ENCODE results near the gene LRIT2.

Gene LRIT2

DNA sequence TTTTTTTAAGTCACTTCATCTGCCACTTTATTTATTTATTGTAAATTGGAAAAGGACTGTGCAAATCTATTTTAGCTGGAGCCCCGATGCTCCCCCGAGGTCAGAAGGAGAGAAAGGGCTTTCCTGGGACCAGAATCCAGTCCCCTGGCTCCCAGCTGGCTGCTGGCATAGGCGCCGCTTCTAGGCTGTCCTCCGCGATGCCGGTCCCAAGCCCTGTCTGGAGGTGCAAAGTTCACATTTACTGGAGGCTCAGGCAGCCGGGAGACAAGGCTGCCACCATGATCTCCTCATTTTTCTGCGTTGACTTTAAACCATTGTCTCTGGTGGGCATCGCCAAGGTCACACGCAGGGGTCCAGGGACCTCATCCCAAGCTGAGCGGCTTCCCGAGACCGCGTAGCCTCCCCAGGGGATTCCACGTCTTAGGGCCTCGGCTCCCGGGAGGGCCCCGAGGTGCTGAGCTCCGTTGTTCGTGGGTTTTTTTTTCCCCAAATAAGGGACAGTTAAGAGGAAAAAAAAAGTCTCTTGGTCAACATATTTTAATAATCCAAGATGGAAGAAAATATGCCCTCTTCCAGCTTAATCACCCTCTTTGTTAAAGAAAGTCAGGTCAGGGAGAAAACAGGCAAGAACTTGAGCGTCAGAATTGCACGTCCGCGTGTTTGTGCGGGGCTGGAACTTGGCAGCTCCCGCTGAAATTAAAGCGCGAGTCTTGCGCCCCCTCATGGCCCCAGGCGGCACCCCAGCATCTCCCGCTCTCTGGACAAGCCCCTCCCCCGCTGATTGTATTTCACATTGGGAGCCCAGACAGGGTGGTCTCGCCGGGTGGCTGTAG lies 31.4 kb upstream of the LRIT2 start:
- TF ChIP-seq ZNF133 (tag by site-specific recombination; IDR thresholded peaks at IDR 0.05) = no peak
- TF ChIP-seq, protein P1, sequence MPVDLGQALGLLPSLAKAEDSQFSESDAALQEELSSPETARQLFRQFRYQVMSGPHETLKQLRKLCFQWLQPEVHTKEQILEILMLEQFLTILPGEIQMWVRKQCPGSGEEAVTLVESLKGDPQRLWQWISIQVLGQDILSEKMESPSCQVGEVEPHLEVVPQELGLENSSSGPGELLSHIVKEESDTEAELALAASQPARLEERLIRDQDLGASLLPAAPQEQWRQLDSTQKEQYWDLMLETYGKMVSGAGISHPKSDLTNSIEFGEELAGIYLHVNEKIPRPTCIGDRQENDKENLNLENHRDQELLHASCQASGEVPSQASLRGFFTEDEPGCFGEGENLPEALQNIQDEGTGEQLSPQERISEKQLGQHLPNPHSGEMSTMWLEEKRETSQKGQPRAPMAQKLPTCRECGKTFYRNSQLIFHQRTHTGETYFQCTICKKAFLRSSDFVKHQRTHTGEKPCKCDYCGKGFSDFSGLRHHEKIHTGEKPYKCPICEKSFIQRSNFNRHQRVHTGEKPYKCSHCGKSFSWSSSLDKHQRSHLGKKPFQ (tag by site-specific recombination; IDR thresholded peaks at IDR 0.05) = no peak
- TF ChIP-seq YY1 (tag by site-specific recombination; IDR thresholded peaks at IDR 0.05) = no peak
- TF ChIP-seq ZNF645 (tag by site-specific recombination; IDR thresholded peaks at IDR 0.05) = no peak
- TF ChIP-seq YY2 (tag by site-specific recombination; IDR thresholded peaks at IDR 0.05) = no peak
- no peak for TF ChIP-seq ZNF24 (tag by site-specific recombination; IDR thresholded peaks at IDR 0.05)
- TF ChIP-seq PRDM2 (tag by site-specific recombination; IDR thresholded peaks at IDR 0.05; ENCODE audit: borderline replicate concordance) = no peak
- TF ChIP-seq ZNF138 (tag by site-specific recombination; IDR thresholded peaks at IDR 0.05; ENCODE audit: borderline replicate concordance) = no peak
- no peak for TF ChIP-seq WT1 (tag by site-specific recombination; IDR thresholded peaks at IDR 0.05)
- no peak for TF ChIP-seq ZNF157 (tag by site-specific recombination; IDR thresholded peaks at IDR 0.05)
- no peaks in the 10 kb centered on the region for H3K4me1 ChIP-seq (ENCODE audit: control insufficient read depth, insufficient read depth, low read length)
- no peak overlapping the region for H3K27ac ChIP-seq (ENCODE audit: extremely low read depth, low read depth, low read length)
- ChIA-PET CTCF (interaction anchor here (0.5 to 2.4 kb wide), 16 partner anchors 11 to 1208 kb away, joined by 3 to 18 read pairs (median 3); partner anchors contain the start of genes GPR15LG and RGR), POLR2A (no interaction called here)
- H3K9me3 ChIP-seq (ENCODE audit: control insufficient read depth, insufficient read depth, low read depth, low read length) = no peaks in the 10 kb centered on the region
- no peak overlapping the region for H3K4me3 ChIP-seq (ENCODE audit: low read depth, low read length)
- H3K36me3 ChIP-seq (ENCODE audit: control insufficient read depth in 2 of 2, insufficient read depth in 1 of 2, low read length in 2 of 2) = no peaks in the 10 kb centered on the region

DNA sequence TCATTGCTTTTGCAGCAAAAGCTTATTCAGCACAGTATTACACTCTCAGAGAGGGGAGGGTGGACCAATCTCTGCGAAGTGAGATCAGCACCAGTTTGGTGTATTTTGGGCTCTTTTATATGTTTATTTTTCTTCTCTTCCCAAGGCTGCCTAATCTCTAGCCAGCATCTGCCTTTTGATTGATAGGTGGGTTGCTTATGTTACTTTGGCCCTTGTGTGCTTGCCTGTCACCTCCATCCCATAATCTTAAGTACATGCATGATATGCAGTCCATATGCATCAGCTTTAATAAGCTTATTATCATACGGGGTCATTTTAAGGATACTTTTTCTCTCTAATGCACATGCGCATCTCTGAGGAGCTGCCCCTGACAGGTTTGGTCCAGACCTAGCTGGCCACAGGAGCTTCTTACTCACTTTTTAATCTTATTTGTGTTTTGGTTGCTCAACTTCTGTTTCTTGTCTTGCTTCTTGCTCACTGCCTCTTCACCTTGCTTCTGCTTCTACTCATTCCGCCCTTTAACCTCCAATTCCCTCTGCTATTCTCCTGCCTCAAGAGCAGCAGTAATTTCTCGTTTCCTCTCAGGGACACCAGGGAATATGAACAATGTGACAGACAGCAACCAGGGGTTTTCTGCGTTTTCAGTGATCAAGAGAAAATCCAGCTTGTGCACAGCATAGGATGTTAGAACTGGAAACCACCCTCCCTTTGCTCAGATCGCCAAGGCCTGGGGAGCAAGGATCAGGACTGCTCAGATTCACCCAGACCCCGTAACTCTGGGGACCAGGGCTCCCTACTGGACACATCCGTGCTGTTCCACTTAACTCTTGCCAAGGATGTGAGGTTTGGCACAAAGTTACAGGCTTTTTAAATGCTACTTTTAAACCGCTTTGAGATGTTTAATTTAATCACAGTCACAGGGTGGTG lies 29.5 kb upstream of the LRIT2 start:
- H3K36me3 ChIP-seq (ENCODE audit: control insufficient read depth in 2 of 2, insufficient read depth in 1 of 2, low read length in 2 of 2) = no peaks in the 10 kb centered on the region
- H3K4me3 ChIP-seq (ENCODE audit: low read depth, low read length) = no peak overlapping the region
- H3K4me1 ChIP-seq (ENCODE audit: control insufficient read depth, insufficient read depth, low read length) = no peaks in the 10 kb centered on the region
- no peaks in the 10 kb centered on the region for H3K9me3 ChIP-seq (ENCODE audit: control insufficient read depth, insufficient read depth, low read depth, low read length)
- TF ChIP-seq PBX3 (CRISPR knock-in tag; IDR thresholded peaks at IDR 0.05) (no peak), GLIS1 (tag by site-specific recombination; IDR thresholded peaks at IDR 0.05) (no peak)
- H3K27ac ChIP-seq (ENCODE audit: extremely low read depth, low read depth, low read length) = no peak overlapping the region
- ChIA-PET CTCF (interaction anchor here (0.9 to 2.1 kb wide), 3 partner anchors 9 to 282 kb away, joined by 3 to 8 read pairs (median 5); no protein-coding TSS in a partner anchor), POLR2A (interaction anchor here (0.7 kb wide), 1 partner anchor 255 kb away, joined by 4 read pairs; no protein-coding TSS in a partner anchor)
